Activated CD8-positive, alpha-beta T cell treated with anti-CD3 and anti-CD28 coated beads for 36 hours (primary cell): ENCODE measurements around the gene AFAP1L2. TPM values are rescaled to one million over a fixed set of nuclear protein-coding genes. Genes with fewer than 3 reads are reported as not detected.

ENCODE experiments used
- ATAC-seq: fragments of 200-7000 bp; cut with Tn5 transposase; one replicate; pipeline ENCODE4 v1.10.0; 2021; ENCODE audit warnings: mild to moderate bottlenecking, moderate library complexity
- CTCF ChIA-PET: fragments of 350-600 bp; sonication (Branson Sonifier 250); formaldehyde crosslinking; loops from one replicate; lab custom pipeline; 2021; ENCODE audit warnings: antibody characterized with exemption; lab: Charles Lee
- POLR2A ChIA-PET: fragments of 350-600 bp; sonication (Branson Sonifier 250); formaldehyde crosslinking; loops from one replicate; lab custom pipeline; 2021; ENCODE audit warnings: antibody characterized with exemption; lab: Charles Lee
- DNase-seq: peaks from one replicate; pipeline ENCODE4 v3.0.0-alpha.2; 2020
- H3K27ac Mint-ChIP-seq: one replicate; pipeline ENCODE4 v1.8.0; 2021; ENCODE audit warnings: mild to moderate bottlenecking, mixed read lengths
- H3K27me3 Mint-ChIP-seq: one replicate; pipeline ENCODE4 v1.8.0; 2021; ENCODE audit warnings: mixed read lengths
- H3K36me3 Mint-ChIP-seq: one replicate; pipeline ENCODE4 v1.8.0; 2021; ENCODE audit warnings: low read depth, mixed read lengths
- H3K4me1 Mint-ChIP-seq: one replicate; pipeline ENCODE4 v1.8.0; 2021; ENCODE audit warnings: low read depth, mixed read lengths
- H3K4me3 Mint-ChIP-seq: one replicate; pipeline ENCODE4 v1.8.0; 2021; ENCODE audit warnings: mild to moderate bottlenecking, moderate library complexity, mixed read lengths
- H3K9me3 Mint-ChIP-seq: one replicate; pipeline ENCODE4 v1.8.0; 2021; ENCODE audit warnings: mixed read lengths
- intact Hi-C: fragments of 100-400 bp; cut with micrococcal nuclease; formaldehyde crosslinking; loops from one replicate; pipeline ENCODE4 v1.10.0; 2022
- total RNA-seq, 2 experiments: library from RNA; stranded (reverse); gene quantifications; one replicate each; pipeline ENCODE4 v1.2.3, GENCODE V29; 2021
- TF ChIP-seq, protein P1 (sequence below): fragments of 200-600 bp; IDR thresholded peaks from one replicate; pipeline ENCODE4 v1.8.0; 2022; ENCODE audit warnings: antibody characterized with exemption, mild to moderate bottlenecking

AFAP1L2 gene
- total RNA-seq, 2 experiments from 2014 or later = 4.9 to 6.3 TPM

DNA sequence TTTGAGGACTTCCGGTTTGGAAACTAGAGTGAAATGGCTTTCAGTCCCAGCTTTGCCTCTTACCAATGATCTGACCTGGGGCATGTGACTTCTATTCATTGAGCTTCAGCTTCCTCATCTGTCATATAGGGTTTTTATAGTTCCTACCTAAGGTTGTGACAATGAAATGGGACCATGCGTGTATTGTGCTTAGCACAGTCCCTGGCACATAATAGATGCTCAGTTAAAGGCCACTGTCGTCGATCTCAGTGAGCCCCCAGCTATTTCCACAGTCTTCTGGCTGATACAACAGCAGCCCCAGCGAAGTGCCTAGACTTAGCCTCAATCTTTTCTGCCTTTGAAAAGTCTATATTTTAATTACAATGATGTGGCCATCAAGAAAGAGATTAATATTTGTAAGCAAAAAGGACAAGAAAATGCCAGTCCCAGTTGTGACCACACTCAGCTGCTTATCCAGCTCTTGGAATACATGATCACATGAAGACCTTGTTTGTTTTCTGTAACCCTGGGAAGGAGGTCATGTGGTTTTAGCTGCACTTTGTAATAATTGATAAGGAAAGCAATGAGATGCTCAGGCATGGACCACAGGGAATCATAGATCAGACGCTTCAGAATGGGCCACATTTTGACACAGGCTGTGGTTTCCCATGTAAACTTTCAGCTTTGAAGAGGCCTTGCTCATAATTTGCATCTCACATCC, 120.6 kb downstream of the AFAP1L2 start:
- Mint-ChIP-seq H3K36me3 (no peaks in the 10 kb centered on the region), H3K4me3 (no peak overlapping the region), H3K27me3 (no peaks in the 10 kb centered on the region), H3K4me1 (no peaks in the 10 kb centered on the region), H3K9me3 (no peaks in the 10 kb centered on the region), H3K27ac (no peak overlapping the region)
- ChIA-PET CTCF (interaction anchor here (1.7 kb wide), 1 partner anchor 20 kb away, joined by 6 read pairs; no protein-coding TSS in a partner anchor), POLR2A (no interaction called here)
- TF ChIP-seq, protein P1, sequence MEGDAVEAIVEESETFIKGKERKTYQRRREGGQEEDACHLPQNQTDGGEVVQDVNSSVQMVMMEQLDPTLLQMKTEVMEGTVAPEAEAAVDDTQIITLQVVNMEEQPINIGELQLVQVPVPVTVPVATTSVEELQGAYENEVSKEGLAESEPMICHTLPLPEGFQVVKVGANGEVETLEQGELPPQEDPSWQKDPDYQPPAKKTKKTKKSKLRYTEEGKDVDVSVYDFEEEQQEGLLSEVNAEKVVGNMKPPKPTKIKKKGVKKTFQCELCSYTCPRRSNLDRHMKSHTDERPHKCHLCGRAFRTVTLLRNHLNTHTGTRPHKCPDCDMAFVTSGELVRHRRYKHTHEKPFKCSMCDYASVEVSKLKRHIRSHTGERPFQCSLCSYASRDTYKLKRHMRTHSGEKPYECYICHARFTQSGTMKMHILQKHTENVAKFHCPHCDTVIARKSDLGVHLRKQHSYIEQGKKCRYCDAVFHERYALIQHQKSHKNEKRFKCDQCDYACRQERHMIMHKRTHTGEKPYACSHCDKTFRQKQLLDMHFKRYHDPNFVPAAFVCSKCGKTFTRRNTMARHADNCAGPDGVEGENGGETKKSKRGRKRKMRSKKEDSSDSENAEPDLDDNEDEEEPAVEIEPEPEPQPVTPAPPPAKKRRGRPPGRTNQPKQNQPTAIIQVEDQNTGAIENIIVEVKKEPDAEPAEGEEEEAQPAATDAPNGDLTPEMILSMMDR = no peak
- intact Hi-C loops = no loop called here
- ATAC-seq (no peak), DNase-seq (no peak)

DNA sequence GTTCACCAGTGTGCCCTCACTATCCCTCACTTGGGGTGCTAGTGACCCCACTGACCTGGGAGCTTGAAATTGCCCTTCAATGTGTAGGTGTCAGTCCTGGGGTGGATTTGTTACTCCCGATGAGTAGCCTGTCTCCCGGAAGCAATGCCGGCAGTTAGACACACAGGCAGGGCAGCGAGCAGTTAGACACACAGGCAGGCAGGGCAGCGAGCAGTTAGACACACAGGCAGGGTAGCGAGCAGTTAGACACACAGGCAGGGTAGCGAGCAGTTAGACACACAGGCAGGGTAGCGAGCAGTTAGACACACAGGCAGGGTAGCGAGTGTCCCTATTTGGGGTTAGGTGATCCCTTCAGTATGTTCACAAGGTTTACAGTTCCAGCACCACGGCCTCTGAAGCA, 121.2 kb downstream of the AFAP1L2 start:
- Mint-ChIP-seq H3K27ac (no peak overlapping the region), H3K4me1 (no peaks in the 10 kb centered on the region), H3K27me3 (peaks cover 2% of the 10 kb centered on the region), H3K9me3 (no peaks in the 10 kb centered on the region), H3K36me3 (no peaks in the 10 kb centered on the region), H3K4me3 (no peak overlapping the region)
- TF ChIP-seq, protein P1 = no peak
- ATAC-seq (no peak), DNase-seq (no peak)
- ChIA-PET CTCF (interaction anchor here (1.7 kb wide), 1 partner anchor 20 kb away, joined by 6 read pairs; no protein-coding TSS in a partner anchor), POLR2A (no interaction called here)
- intact Hi-C loops = no loop called here

DNA sequence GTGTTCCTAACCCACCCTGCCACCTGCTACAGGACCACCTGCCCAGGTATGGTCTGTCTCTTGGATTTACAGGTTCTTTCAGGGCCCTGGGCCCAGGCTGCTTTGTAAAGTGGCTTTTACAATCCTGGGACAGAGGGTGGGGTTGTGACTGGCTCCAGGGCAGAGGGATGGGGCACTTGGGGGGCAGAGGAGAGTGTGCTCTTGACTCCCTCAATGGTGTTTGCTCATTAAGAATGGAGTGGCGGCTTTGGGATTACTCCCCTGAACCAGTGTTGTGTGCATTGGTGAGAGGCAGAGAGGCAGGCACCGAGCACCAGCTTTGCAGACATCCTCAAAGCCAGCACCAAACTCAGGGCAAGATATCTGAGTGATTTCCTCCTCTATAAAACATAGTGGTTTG, 121.8 kb downstream of the AFAP1L2 start:
- POLR2A ChIA-PET = no interaction called here
- CTCF ChIA-PET = interaction anchor here (1.7 kb wide), 1 partner anchor 21 kb away, joined by 6 read pairs; no protein-coding TSS in a partner anchor
- intact Hi-C loops = no loop called here

DNA sequence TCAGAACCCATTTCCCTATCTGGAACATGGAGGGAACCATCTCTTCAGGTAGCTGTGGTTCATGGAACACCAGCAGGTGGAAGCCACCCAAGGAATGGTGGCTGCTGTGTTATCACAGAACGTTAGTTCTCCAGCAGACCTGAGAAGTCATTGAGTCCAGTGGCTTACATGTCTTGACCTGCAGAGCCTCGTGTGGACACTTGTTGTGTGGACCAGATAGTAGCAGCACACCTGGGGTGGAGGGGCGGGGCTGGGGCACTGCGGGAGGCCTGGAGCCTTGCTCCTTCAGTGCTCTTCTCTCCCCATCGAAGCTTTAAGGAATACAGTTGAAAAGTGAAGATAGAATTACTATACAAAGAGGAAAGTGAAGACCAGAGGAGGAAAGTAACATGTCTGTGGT, 122.8 kb downstream of the AFAP1L2 start:
- H3K36me3 Mint-ChIP-seq = no peaks in the 10 kb centered on the region
- H3K9me3 Mint-ChIP-seq = no peaks in the 10 kb centered on the region
- TF ChIP-seq, protein P1 = no peak
- no peaks in the 10 kb centered on the region for H3K4me1 Mint-ChIP-seq
- H3K4me3 Mint-ChIP-seq = no peak overlapping the region
- H3K27ac Mint-ChIP-seq = no peak overlapping the region
- intact Hi-C loops = no loop called here
- peaks cover 2% of the 10 kb centered on the region for H3K27me3 Mint-ChIP-seq
- ChIA-PET POLR2A (no interaction called here), CTCF (no interaction called here)
- no peak for ATAC-seq
- DNase-seq = no peak

More for the DNA sequence above, 121.8 kb downstream of the AFAP1L2 start:
- Mint-ChIP-seq H3K27me3 (peaks cover 2% of the 10 kb centered on the region), H3K36me3 (no peaks in the 10 kb centered on the region), H3K4me1 (no peaks in the 10 kb centered on the region), H3K27ac (no peak overlapping the region), H3K9me3 (no peaks in the 10 kb centered on the region), H3K4me3 (no peak overlapping the region)
- no peak for DNase-seq
- no peak for ATAC-seq
- TF ChIP-seq, protein P1 = no peak

DNA sequence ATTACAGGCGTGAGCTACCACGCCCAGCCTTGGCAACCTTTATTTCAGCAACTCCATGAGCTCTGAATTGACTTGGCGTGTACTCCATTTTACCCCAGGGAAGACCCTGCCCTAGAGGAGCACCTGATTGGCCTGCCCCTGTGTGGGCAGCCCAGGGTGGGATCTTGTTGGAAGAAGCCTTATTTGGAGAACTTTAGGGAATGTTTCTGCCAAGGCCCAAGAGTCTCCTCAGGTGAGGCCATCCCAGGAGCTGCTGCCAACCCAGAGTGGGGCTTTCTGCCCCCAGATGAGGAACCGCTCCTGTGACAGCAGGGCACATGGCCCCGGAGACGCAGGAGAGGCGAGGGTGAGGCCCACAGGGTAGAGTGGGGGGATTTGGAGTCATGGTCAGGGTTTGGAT, 123.3 kb downstream of the AFAP1L2 start:
- Mint-ChIP-seq H3K4me3 (no peak overlapping the region), H3K36me3 (no peaks in the 10 kb centered on the region), H3K27ac (no peak overlapping the region), H3K27me3 (peaks cover 2% of the 10 kb centered on the region), H3K9me3 (no peaks in the 10 kb centered on the region), H3K4me1 (no peaks in the 10 kb centered on the region)
- ChIA-PET POLR2A (no interaction called here), CTCF (interaction anchor here (1.1 kb wide), 1 partner anchor 23 kb away, joined by 3 read pairs; no protein-coding TSS in a partner anchor)
- TF ChIP-seq, protein P1 = no peak
- DNase-seq = no peak
- ATAC-seq = no peak
- intact Hi-C loops = no loop called here
